H1 (cell line): Measurements from ENCODE around the gene TSPAN2. TPM values are rescaled to one million over a fixed set of nuclear protein-coding genes. Genes with fewer than 3 reads are reported as not detected.

Source experiments
- CTCF ChIA-PET: fragments of 300-600 bp; sonication (Branson Sonifier 250); formaldehyde crosslinking; loops from one replicate; lab custom pipeline; 2021; ENCODE audit not compliant: partially characterized antibody; lab: Charles Lee
- POLR2A ChIA-PET: fragments of 300-600 bp; sonication (Branson Sonifier 250); formaldehyde crosslinking; loops from one replicate; lab custom pipeline; 2021; ENCODE audit warnings: inconsistent platforms; ENCODE audit not compliant: partially characterized antibody; lab: Charles Lee
- DNase-seq, 2 experiments: peaks; one replicate each; pipeline versions ENCODE4 v3.0.0 to v3.0.0-alpha.2; 2010 to 2022; ENCODE audit warnings: low spot score in 2 of 2, low read depth in 1 of 2, mixed read lengths in 1 of 2
- FAIRE-seq: peaks from 2 replicates; lab custom pipeline; 2011; peaks lifted over from hg19 to GRCh38; lab: Jason Lieb, UNC
- H2AFZ ChIP-seq: 2 replicates; pipeline ENCODE4 v1.8.1; 2012; ENCODE audit warnings: low read length, inconsistent platforms
- H2AK5ac ChIP-seq: 2 replicates; pipeline ENCODE4 v1.6.1; 2013; ENCODE audit warnings: low read depth, low read length
- H2BK120ac ChIP-seq: replicated peaks from 2 replicates; pipeline ENCODE3; 2013; ENCODE audit warnings: low read depth, low read length, inconsistent platforms
- H2BK12ac ChIP-seq: 2 replicates; pipeline ENCODE4 v1.6.1; 2013; ENCODE audit warnings: low read depth, low read length
- H2BK15ac ChIP-seq: 2 replicates; pipeline ENCODE4 v1.6.1; 2013; ENCODE audit warnings: low read length
- H2BK20ac ChIP-seq: 2 replicates; pipeline ENCODE4 v1.6.1; 2013; ENCODE audit warnings: low read length
- H2BK5ac ChIP-seq: 2 replicates; pipeline ENCODE4 v1.6.1; 2013; ENCODE audit warnings: low read depth, low read length
- H3K14ac ChIP-seq: 2 replicates; pipeline ENCODE4 v1.6.1; 2013; ENCODE audit warnings: inconsistent platforms; ENCODE audit not compliant: insufficient read length
- H3K18ac ChIP-seq: 2 replicates; pipeline ENCODE4 v1.6.1; 2013; ENCODE audit warnings: low read length; ENCODE audit errors: extremely low read depth
- H3K23ac ChIP-seq: 2 replicates; pipeline ENCODE4 v1.6.1; 2013; ENCODE audit warnings: inconsistent platforms; ENCODE audit not compliant: insufficient read length
- H3K23me2 ChIP-seq: 2 replicates; pipeline ENCODE4 v1.6.1; 2013; ENCODE audit warnings: low read depth, low read length
- H3K27ac ChIP-seq: 2 replicates; pipeline ENCODE4 v1.6.1; 2011; ENCODE audit warnings: low read depth, low read length, inconsistent platforms
- H3K27me3 ChIP-seq, 4 experiments: replicated peaks in 1 of 4; 1 replicate in 1 of 4; 2 replicates in 3 of 4; pipeline versions ENCODE4 v1.6.1 to v1.8.1; 2011 to 2013; ENCODE audit warnings: low read length in 3 of 4, mild to moderate bottlenecking in 3 of 4, inconsistent platforms in 2 of 4, mixed read lengths in 2 of 4, moderate library complexity in 1 of 4; ENCODE audit not compliant: control insufficient read depth in 3 of 4, insufficient read depth in 3 of 4; ENCODE audit errors: extremely low read depth in 1 of 4
- H3K36me3 ChIP-seq, 4 experiments: 2 replicates each; pipeline versions ENCODE4 v1.6.1 to v1.8.1; 2011 to 2013; ENCODE audit warnings: mild to moderate bottlenecking in 4 of 4, low read length in 3 of 4, moderate library complexity in 2 of 4, control low read depth in 1 of 4, inconsistent platforms in 1 of 4; ENCODE audit not compliant: insufficient read depth in 4 of 4, control insufficient read depth in 2 of 4
- H3K4ac ChIP-seq: replicated peaks from 2 replicates; pipeline ENCODE3; 2013; ENCODE audit warnings: low read length, low read depth, mixed read lengths, inconsistent platforms; ENCODE audit not compliant: insufficient read length
- H3K4me1 ChIP-seq, 4 experiments: replicated peaks in 1 of 4; 1 replicate in 1 of 4; 2 replicates in 3 of 4; pipeline versions ENCODE4 v1.6.1 to v1.8.1; 2011 to 2013; ENCODE audit warnings: low read length in 3 of 4, inconsistent platforms in 2 of 4, mixed read lengths in 1 of 4; ENCODE audit not compliant: insufficient read depth in 4 of 4, control insufficient read depth in 3 of 4
- H3K4me2 ChIP-seq, 2 experiments: 2 replicates each; pipeline versions ENCODE4 v1.6.1 to v1.8.1; 2011 to 2013; ENCODE audit warnings: low read depth in 2 of 2, low read length in 2 of 2, control low read depth in 1 of 2, inconsistent platforms in 1 of 2, mild to moderate bottlenecking in 1 of 2; ENCODE audit not compliant: insufficient read depth in 1 of 2
- H3K4me3 ChIP-seq, 4 experiments: fragments of 200-600, 300-600 bp in 1 of 4; sonication (generic), shearing (Covaris generic), sonication (Bioruptor Twin) in 1 of 4; 2 replicates each; pipeline versions ENCODE4 v1.5.1 to v1.8.1; 2011 to 2016; ENCODE audit warnings: low read length in 4 of 4, low read depth in 3 of 4, control low read depth in 2 of 4, inconsistent platforms in 2 of 4, mild to moderate bottlenecking in 2 of 4, mixed read lengths in 1 of 4, moderate library complexity in 1 of 4; ENCODE audit not compliant: insufficient read depth in 2 of 4; ENCODE audit errors: extremely low read depth in 1 of 4
- H3K56ac ChIP-seq: replicated peaks from 2 replicates; pipeline ENCODE3; 2013; ENCODE audit warnings: low read depth, mild to moderate bottlenecking, mixed read lengths, low read length, inconsistent platforms; ENCODE audit not compliant: insufficient read length
- H3K79me1 ChIP-seq: 2 replicates; pipeline ENCODE4 v1.6.1; 2013; ENCODE audit warnings: low read depth, low read length, control low read depth
- H3K79me2 ChIP-seq, 2 experiments: 2 replicates each; pipeline versions ENCODE4 v1.6.1 to v1.8.1; 2012 to 2013; ENCODE audit warnings: low read length in 2 of 2, mild to moderate bottlenecking in 2 of 2, inconsistent platforms in 1 of 2; ENCODE audit not compliant: insufficient read depth in 2 of 2, control insufficient read depth in 1 of 2
- H3K9ac ChIP-seq, 4 experiments: replicated peaks in 1 of 4; 1 replicate in 1 of 4; 2 replicates in 3 of 4; pipeline versions ENCODE4 v1.6.1 to v1.8.1; 2011 to 2013; ENCODE audit warnings: low read depth in 3 of 4, low read length in 3 of 4, control low read depth in 2 of 4, mild to moderate bottlenecking in 2 of 4, moderate library complexity in 2 of 4, inconsistent platforms in 1 of 4; ENCODE audit errors: extremely low read depth in 1 of 4
- H3K9me3 ChIP-seq, 2 experiments: 2 replicates each; pipeline versions ENCODE4 v1.6.1 to v1.8.1; 2012 to 2013; ENCODE audit warnings: mild to moderate bottlenecking in 2 of 2, moderate library complexity in 2 of 2, control low read depth in 1 of 2, inconsistent platforms in 1 of 2, low read depth in 1 of 2, low read length in 1 of 2, mixed read lengths in 1 of 2; ENCODE audit not compliant: insufficient read depth in 2 of 2
- H4K20me1 ChIP-seq, 2 experiments: replicated peaks in 1 of 2; 2 replicates each; pipeline versions ENCODE3 to v1.8.1; 2011 to 2013; ENCODE audit warnings: inconsistent platforms in 2 of 2, low read length in 2 of 2, mild to moderate bottlenecking in 1 of 2; ENCODE audit not compliant: insufficient read depth in 2 of 2, control insufficient read depth in 1 of 2
- H4K5ac ChIP-seq: 2 replicates; pipeline ENCODE4 v1.6.1; 2013; ENCODE audit warnings: low read length, low read depth, mixed read lengths, inconsistent platforms; ENCODE audit not compliant: insufficient read length
- H4K8ac ChIP-seq: 2 replicates; pipeline ENCODE4 v1.8.0; 2013; ENCODE audit warnings: mild to moderate bottlenecking, moderate library complexity, low read length, inconsistent platforms; ENCODE audit not compliant: insufficient read depth; ENCODE audit errors: extremely low read depth
- H4K91ac ChIP-seq: replicated peaks from 2 replicates; pipeline ENCODE3; 2013; ENCODE audit warnings: low read length, mixed read lengths, inconsistent platforms; ENCODE audit not compliant: insufficient read length
- TAF1 ChIP-seq: IDR thresholded peaks from 2 replicates; pipeline ENCODE4 v1.6.1; 2011; ENCODE audit warnings: mild to moderate bottlenecking, low read depth, low read length
- WGBS, 2 experiments: shearing (Covaris generic) in 1 of 2; methylation state at CpG; one replicate each; pipeline versions ENCODE4 v1.1.6 to v1.1.7; 2013 to 2015; ENCODE audit warnings: low lambda C conversion rate in 2 of 2, mixed read lengths in 2 of 2, inconsistent platforms in 1 of 2, low coverage in 1 of 2, missing lambda C conversion rate in 1 of 2; ENCODE audit not compliant: insufficient replicate concordance in 2 of 2, insufficient coverage in 1 of 2, insufficient read length in 1 of 2; ENCODE audit errors: extremely low coverage in 1 of 2, missing lambda C conversion rate in 1 of 2; 5-methylcytosine and 5-hydroxymethylcytosine counted together
- polyA plus RNA-seq, 7 experiments: library from polyadenylated mRNA; depleted of rRNA in 3 of 7; stranded (reverse) in 5 of 7; unstranded in 2 of 7; fragments of >200 nt in 5 of 7; fragments of 200-250 nt in 2 of 7; gene quantifications; 1 replicate in 5 of 7; 2 replicates in 1 of 7; 4 replicates in 1 of 7; pipeline versions ENCODE4 v1.2.1 to v1.2.3, GENCODE V29; 2011 to 2013; ENCODE audit warnings: missing spikeins in 2 of 7, mixed read lengths in 2 of 7
- total RNA-seq: library from RNA; stranded (reverse); fragmentation: NEBNext Ultra II Directional; extraction: Animal tissue kit (Norgen Biotek cat#: 25700); gene quantifications from 2 replicates; pipeline ENCODE4 v1.2.1, GENCODE V29; 2021
- TF ChIP-seq, protein P1 (sequence below): IDR thresholded peaks from 2 replicates; pipeline ENCODE4 v1.6.1; 2012; ENCODE audit warnings: inconsistent platforms

Gene TSPAN2
- total and polyA plus RNA-seq, 2 of the 8 experiments (the other 6 are each of a cell fraction or from before 2014, with no cell fraction given) = 7.4 to 14.2 TPM

DNA sequence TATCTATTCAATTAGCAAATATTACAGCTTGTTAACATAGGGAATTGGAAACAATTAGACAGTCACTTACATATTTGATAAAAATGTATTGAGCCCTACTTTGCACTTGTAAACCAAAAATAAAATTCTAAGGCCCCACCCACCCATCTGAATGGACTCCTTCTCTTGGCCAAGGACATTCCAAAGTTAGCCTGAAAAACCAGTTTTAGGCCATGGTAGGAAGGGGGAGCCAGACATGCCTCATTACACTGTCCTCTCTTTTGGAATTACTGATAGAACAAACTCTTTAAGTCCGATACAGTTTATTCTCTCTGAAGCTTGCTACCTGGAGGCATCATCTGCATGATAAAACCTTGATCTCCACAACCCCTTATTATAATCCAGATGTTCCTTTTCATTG is 28.0 kb upstream of the TSPAN2 start:
- no peak overlapping the region for H3K23ac ChIP-seq
- no peak overlapping the region for H2BK5ac ChIP-seq
- no peaks in the 10 kb centered on the region for H3K23me2 ChIP-seq
- no peak overlapping the region for H2BK15ac ChIP-seq
- WGBS, 2 experiments = 100% methylated on average over 1 of the region's 1 CpG; no CpG with 5 or more reads in 1 of the 2 experiments
- H3K4me2 ChIP-seq = no peak overlapping the region
- TF ChIP-seq, protein P1, sequence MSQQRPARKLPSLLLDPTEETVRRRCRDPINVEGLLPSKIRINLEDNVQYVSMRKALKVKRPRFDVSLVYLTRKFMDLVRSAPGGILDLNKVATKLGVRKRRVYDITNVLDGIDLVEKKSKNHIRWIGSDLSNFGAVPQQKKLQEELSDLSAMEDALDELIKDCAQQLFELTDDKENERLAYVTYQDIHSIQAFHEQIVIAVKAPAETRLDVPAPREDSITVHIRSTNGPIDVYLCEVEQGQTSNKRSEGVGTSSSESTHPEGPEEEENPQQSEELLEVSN = no peak
- no peak for TF ChIP-seq TAF1
- H3K79me1 ChIP-seq = no peaks in the 10 kb centered on the region
- no peak overlapping the region for H2BK120ac ChIP-seq
- peaks cover 0 to 2% (median 1%) of the 10 kb centered on the region in 4 experiments; a peak in 4 of 7 replicates for H3K4me1 ChIP-seq
- H3K4ac ChIP-seq = no peak overlapping the region
- no peak overlapping the region for H3K56ac ChIP-seq
- no peak overlapping the region for H2BK20ac ChIP-seq
- H3K14ac ChIP-seq = no peak overlapping the region
- H4K8ac ChIP-seq = no peak overlapping the region
- no peak overlapping the region for H3K4me3 ChIP-seq
- H3K9ac ChIP-seq = no peak overlapping the region
- no peak overlapping the region for H3K27ac ChIP-seq
- H4K5ac ChIP-seq = no peak overlapping the region
- ChIA-PET CTCF (interaction anchor here (0.6 to 0.9 kb wide), 2 partner anchors 22 to 172 kb away, joined by 3 read pairs; no protein-coding TSS in a partner anchor), POLR2A (interaction anchor here (1.3 kb wide), 1 partner anchor 30 kb away, joined by 3 read pairs; no protein-coding TSS in a partner anchor)
- H3K27me3 ChIP-seq = no peaks in the 10 kb centered on the region
- H2BK12ac ChIP-seq = no peak overlapping the region
- no peak overlapping the region for H2AK5ac ChIP-seq
- no peak overlapping the region for H2AFZ ChIP-seq
- H3K18ac ChIP-seq = no peak overlapping the region
- DNase-seq = no peak
- H4K91ac ChIP-seq = no peak overlapping the region
- H3K79me2 ChIP-seq = no peaks in the 10 kb centered on the region
- no peaks in the 10 kb centered on the region for H4K20me1 ChIP-seq
- H3K9me3 ChIP-seq = peaks cover 10 to 17% of the 10 kb centered on the region in 2 experiments
- H3K36me3 ChIP-seq = no peaks in the 10 kb centered on the region
- no peak for FAIRE-seq
